Liver (tissue), 9 donors: Measurements from ENCODE around the gene RASAL2. TPM values are rescaled to one million over a fixed set of nuclear protein-coding genes. Genes with fewer than 3 reads are reported as not detected.

Experiments
- DNase-seq: peaks from one replicate; pipeline ENCODE4 v3.0.0-alpha.2; 2017; ENCODE audit warnings: low spot score
- H3K27ac ChIP-seq, 2 donors: one replicate each; pipeline ENCODE4 v1.7.0; 2013; ENCODE audit warnings: inconsistent platforms in 2 of 2, low read length in 2 of 2, control low read depth in 1 of 2, low read depth in 1 of 2, mild to moderate bottlenecking in 1 of 2
- H3K27me3 ChIP-seq, 4 donors: one replicate each; pipeline versions ENCODE4 v1.6.1 to v1.7.0; 2013; ENCODE audit warnings: low read length in 3 of 4, inconsistent platforms in 1 of 4, mild to moderate bottlenecking in 1 of 4, moderate library complexity in 1 of 4; ENCODE audit not compliant: control insufficient read depth in 4 of 4, insufficient read depth in 4 of 4
- H3K36me3 ChIP-seq, 4 donors: one replicate each; pipeline versions ENCODE4 v1.6.1 to v1.7.0; 2013; ENCODE audit warnings: low read length in 3 of 4, mild to moderate bottlenecking in 3 of 4, low read depth in 1 of 4, moderate library complexity in 1 of 4; ENCODE audit not compliant: control insufficient read depth in 4 of 4, insufficient read depth in 3 of 4
- H3K4me1 ChIP-seq, 4 donors: one replicate each; pipeline versions ENCODE4 v1.6.1 to v1.7.0; 2013; ENCODE audit warnings: low read length in 3 of 4, mild to moderate bottlenecking in 3 of 4, moderate library complexity in 1 of 4; ENCODE audit not compliant: control insufficient read depth in 4 of 4, insufficient read depth in 4 of 4
- H3K4me3 ChIP-seq, 3 donors: one replicate each; pipeline versions ENCODE4 v1.6.1 to v1.7.0; 2013; ENCODE audit warnings: low read length in 3 of 3, control low read depth in 1 of 3, low read depth in 1 of 3, mild to moderate bottlenecking in 1 of 3
- H3K9ac ChIP-seq, 2 donors: one replicate each; pipeline ENCODE4 v1.7.0; 2013; ENCODE audit warnings: low read length in 2 of 2, mild to moderate bottlenecking in 2 of 2, moderate library complexity in 2 of 2, control low read depth in 1 of 2, low read depth in 1 of 2
- H3K9me3 ChIP-seq, 4 donors: one replicate each; pipeline versions ENCODE4 v1.6.1 to v1.7.0; 2013; ENCODE audit warnings: low read length in 3 of 4; ENCODE audit not compliant: control insufficient read depth in 4 of 4
- EGR1 ChIP-seq, 2 donors: IDR thresholded peaks; 2 replicates each; pipeline ENCODE4 v1.6.1; 2016 to 2018; ENCODE audit warnings: antibody characterized with exemption in 2 of 2, low read depth in 2 of 2
- FOXA1 ChIP-seq: IDR thresholded peaks from 2 replicates; pipeline ENCODE4 v1.6.1; 2016; ENCODE audit warnings: antibody characterized with exemption
- FOXA2 ChIP-seq: IDR thresholded peaks from 2 replicates; pipeline ENCODE4 v1.6.1; 2016; ENCODE audit warnings: antibody characterized with exemption
- GABPA ChIP-seq, 2 donors: IDR thresholded peaks in 1 of 2; conservative IDR thresholded peaks in 1 of 2; 2 replicates each; pipeline ENCODE4 v1.6.1; 2016; ENCODE audit warnings: antibody characterized with exemption in 2 of 2, mild to moderate bottlenecking in 1 of 2, moderate library complexity in 1 of 2
- HNF4A ChIP-seq, 2 donors: conservative IDR thresholded peaks; 2 replicates each; pipeline ENCODE4 v1.6.1; 2016; ENCODE audit warnings: antibody characterized with exemption in 2 of 2, mild to moderate bottlenecking in 2 of 2
- HNF4G ChIP-seq: IDR thresholded peaks from 2 replicates; pipeline ENCODE4 v1.6.1; 2016; ENCODE audit warnings: antibody characterized with exemption
- JUND ChIP-seq, 2 donors: IDR thresholded peaks; 2 replicates each; pipeline ENCODE4 v1.6.1; 2016; ENCODE audit warnings: antibody characterized with exemption in 2 of 2
- NR2F2 ChIP-seq: IDR thresholded peaks from 2 replicates; pipeline ENCODE4 v1.6.1; 2016; ENCODE audit warnings: antibody characterized with exemption
- RAD21 ChIP-seq, 2 donors: IDR thresholded peaks; 2 replicates each; pipeline ENCODE4 v1.6.1; 2016; ENCODE audit warnings: antibody characterized with exemption in 2 of 2, mild to moderate bottlenecking in 2 of 2
- RXRA ChIP-seq, 2 donors: IDR thresholded peaks; 2 replicates each; pipeline ENCODE4 v1.6.1; 2017 to 2018; ENCODE audit warnings: antibody characterized with exemption in 2 of 2, mild to moderate bottlenecking in 1 of 2
- YY1 ChIP-seq: IDR thresholded peaks from 2 replicates; pipeline ENCODE4 v1.6.1; 2016; ENCODE audit warnings: antibody characterized with exemption, mild to moderate bottlenecking
- WGBS: extraction: QIAGEN DNeasy Blood & Tissue Kit; methylation state at CpG from one replicate; pipeline ENCODE4 v1.1.7; 2013; 5-methylcytosine and 5-hydroxymethylcytosine counted together
- polyA plus RNA-seq, 2 donors: library from polyadenylated mRNA; stranded (reverse) in 1 of 2; unstranded in 1 of 2; fragments of 200-250 nt in 1 of 2; fragments of >200 nt in 1 of 2; fragmentation: Nextera tagmentation in 1 of 2; extraction: Ambion mirVana in 1 of 2; gene quantifications; one replicate each; pipeline versions ENCODE4 v1.2.1 to v1.2.3, GENCODE V29; 2013 to 2015
- total RNA-seq, 2 donors: library from RNA; depleted of rRNA; stranded (reverse); fragments of >200 nt; gene quantifications; one replicate each; pipeline ENCODE4 v1.2.3, GENCODE V29; 2014
- TF ChIP-seq, protein P1 (sequence below): IDR thresholded peaks from 2 replicates; pipeline ENCODE4 v1.6.1; 2016; ENCODE audit warnings: antibody characterized with exemption
- TF ChIP-seq, protein P2 (sequence below): fragments of 150-350 bp; IDR thresholded peaks from 2 replicates; pipeline ENCODE4 v1.5.1; 2017; ENCODE audit warnings: improper control_type of control experiment, low read depth, low read length; ENCODE audit not compliant: missing input control
- TF ChIP-seq, protein P3 (sequence below): IDR thresholded peaks from 2 replicates; pipeline ENCODE4 v1.6.1; 2016; ENCODE audit warnings: antibody characterized with exemption, mild to moderate bottlenecking
- TF ChIP-seq, protein P4 (sequence below): IDR thresholded peaks from 2 replicates; pipeline ENCODE4 v1.6.1; 2016; ENCODE audit warnings: antibody characterized with exemption
- TF ChIP-seq, protein P5 (sequence below): IDR thresholded peaks from 2 replicates; pipeline ENCODE4 v1.6.1; 2016; ENCODE audit warnings: antibody characterized with exemption
- donor health status: healthy.
- donor health status: healthy.
- donor health status: healthy.
- donor health status: healthy.
- donor health status: healthy.

RASAL2 gene
- total and polyA plus RNA-seq, 4 donors: 1.8 to 8.1 (median 4.1) TPM

DNA sequence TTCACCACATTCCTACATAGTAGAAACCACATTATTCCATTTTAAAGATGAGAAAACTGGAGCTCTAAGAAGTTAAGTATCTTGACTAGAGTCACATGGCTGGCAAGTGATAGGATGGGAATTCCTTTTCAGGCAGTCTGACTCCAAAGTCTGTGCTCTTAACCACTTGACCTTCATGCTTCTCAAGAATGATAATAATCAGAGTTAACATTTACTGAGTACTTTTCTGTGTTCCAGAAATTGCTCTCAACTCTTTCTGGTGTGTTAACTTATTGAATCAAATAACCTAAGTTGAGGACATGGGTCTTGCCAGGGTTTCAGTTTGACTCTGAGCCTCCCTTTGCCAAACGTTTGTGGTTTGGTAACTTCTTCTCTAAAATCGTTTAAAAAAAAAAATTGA is 169.4 kb downstream of the RASAL2 start:
- Histone ChIP-seq H3K36me3 (no peaks in the 10 kb centered on the region), H3K27me3 (no peaks in the 10 kb centered on the region), H3K4me1 (no peaks in the 10 kb centered on the region), H3K9ac (no peak overlapping the region), H3K27ac (no peak overlapping the region), H3K4me3 (no peak overlapping the region), H3K9me3 (no peaks in the 10 kb centered on the region)
- DNase-seq: no peak
- WGBS: 57% methylated on average over 2 of the region's 2 CpGs
- TF ChIP-seq, protein P1, sequence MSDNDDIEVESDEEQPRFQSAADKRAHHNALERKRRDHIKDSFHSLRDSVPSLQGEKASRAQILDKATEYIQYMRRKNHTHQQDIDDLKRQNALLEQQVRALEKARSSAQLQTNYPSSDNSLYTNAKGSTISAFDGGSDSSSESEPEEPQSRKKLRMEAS: no peak
- TF ChIP-seq HNF4G (no peak), EGR1 (IDR thresholded peaks at IDR 0.05; ENCODE audit: low read depth in 2 of 2) (no peak), RXRA (IDR thresholded peaks at IDR 0.05) (no peak), YY1 (no peak), GABPA (IDR thresholded peaks at IDR 0.05 in 1 of 2, conservative IDR thresholded peaks at IDR 0.05 in 1 of 2) (no peak)
- TF ChIP-seq, protein P2, sequence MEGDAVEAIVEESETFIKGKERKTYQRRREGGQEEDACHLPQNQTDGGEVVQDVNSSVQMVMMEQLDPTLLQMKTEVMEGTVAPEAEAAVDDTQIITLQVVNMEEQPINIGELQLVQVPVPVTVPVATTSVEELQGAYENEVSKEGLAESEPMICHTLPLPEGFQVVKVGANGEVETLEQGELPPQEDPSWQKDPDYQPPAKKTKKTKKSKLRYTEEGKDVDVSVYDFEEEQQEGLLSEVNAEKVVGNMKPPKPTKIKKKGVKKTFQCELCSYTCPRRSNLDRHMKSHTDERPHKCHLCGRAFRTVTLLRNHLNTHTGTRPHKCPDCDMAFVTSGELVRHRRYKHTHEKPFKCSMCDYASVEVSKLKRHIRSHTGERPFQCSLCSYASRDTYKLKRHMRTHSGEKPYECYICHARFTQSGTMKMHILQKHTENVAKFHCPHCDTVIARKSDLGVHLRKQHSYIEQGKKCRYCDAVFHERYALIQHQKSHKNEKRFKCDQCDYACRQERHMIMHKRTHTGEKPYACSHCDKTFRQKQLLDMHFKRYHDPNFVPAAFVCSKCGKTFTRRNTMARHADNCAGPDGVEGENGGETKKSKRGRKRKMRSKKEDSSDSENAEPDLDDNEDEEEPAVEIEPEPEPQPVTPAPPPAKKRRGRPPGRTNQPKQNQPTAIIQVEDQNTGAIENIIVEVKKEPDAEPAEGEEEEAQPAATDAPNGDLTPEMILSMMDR: no peak

DNA sequence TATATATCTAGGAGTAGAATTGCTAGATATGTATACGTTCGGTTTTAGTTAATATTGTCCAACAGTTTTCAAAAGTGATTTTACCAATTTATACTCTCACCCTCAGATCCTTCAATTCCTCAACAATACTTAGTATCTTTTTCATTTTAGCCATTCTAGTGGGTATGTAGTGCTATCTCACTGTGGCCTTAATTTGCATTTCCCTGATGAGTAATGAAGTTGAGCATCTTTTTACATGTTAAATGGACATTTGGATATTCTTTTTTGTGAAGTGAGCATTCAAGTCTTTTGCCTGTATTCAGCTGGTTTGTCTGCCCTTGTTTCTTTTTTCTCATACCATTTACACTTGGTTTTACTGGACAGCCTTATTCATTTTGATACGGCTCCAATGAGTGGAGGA is 172.2 kb downstream of the RASAL2 start:
- no peaks in the 10 kb centered on the region for H3K9me3 ChIP-seq
- H3K4me3 ChIP-seq: no peak overlapping the region
- TF ChIP-seq YY1 (no peak), FOXA2 (no peak), EGR1 (IDR thresholded peaks at IDR 0.05; ENCODE audit: low read depth in 2 of 2) (no peak), HNF4G (no peak), NR2F2 (no peak), GABPA (IDR thresholded peaks at IDR 0.05 in 1 of 2, conservative IDR thresholded peaks at IDR 0.05 in 1 of 2) (no peak), RXRA (IDR thresholded peaks at IDR 0.05) (no peak), FOXA1 (no peak), RAD21 (IDR thresholded peaks at IDR 0.05) (no peak), HNF4A (conservative IDR thresholded peaks at IDR 0.05) (no peak), JUND (IDR thresholded peaks at IDR 0.05) (no peak)
- TF ChIP-seq, protein P3, sequence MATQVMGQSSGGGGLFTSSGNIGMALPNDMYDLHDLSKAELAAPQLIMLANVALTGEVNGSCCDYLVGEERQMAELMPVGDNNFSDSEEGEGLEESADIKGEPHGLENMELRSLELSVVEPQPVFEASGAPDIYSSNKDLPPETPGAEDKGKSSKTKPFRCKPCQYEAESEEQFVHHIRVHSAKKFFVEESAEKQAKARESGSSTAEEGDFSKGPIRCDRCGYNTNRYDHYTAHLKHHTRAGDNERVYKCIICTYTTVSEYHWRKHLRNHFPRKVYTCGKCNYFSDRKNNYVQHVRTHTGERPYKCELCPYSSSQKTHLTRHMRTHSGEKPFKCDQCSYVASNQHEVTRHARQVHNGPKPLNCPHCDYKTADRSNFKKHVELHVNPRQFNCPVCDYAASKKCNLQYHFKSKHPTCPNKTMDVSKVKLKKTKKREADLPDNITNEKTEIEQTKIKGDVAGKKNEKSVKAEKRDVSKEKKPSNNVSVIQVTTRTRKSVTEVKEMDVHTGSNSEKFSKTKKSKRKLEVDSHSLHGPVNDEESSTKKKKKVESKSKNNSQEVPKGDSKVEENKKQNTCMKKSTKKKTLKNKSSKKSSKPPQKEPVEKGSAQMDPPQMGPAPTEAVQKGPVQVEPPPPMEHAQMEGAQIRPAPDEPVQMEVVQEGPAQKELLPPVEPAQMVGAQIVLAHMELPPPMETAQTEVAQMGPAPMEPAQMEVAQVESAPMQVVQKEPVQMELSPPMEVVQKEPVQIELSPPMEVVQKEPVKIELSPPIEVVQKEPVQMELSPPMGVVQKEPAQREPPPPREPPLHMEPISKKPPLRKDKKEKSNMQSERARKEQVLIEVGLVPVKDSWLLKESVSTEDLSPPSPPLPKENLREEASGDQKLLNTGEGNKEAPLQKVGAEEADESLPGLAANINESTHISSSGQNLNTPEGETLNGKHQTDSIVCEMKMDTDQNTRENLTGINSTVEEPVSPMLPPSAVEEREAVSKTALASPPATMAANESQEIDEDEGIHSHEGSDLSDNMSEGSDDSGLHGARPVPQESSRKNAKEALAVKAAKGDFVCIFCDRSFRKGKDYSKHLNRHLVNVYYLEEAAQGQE: no peak
- TF ChIP-seq, protein P4, sequence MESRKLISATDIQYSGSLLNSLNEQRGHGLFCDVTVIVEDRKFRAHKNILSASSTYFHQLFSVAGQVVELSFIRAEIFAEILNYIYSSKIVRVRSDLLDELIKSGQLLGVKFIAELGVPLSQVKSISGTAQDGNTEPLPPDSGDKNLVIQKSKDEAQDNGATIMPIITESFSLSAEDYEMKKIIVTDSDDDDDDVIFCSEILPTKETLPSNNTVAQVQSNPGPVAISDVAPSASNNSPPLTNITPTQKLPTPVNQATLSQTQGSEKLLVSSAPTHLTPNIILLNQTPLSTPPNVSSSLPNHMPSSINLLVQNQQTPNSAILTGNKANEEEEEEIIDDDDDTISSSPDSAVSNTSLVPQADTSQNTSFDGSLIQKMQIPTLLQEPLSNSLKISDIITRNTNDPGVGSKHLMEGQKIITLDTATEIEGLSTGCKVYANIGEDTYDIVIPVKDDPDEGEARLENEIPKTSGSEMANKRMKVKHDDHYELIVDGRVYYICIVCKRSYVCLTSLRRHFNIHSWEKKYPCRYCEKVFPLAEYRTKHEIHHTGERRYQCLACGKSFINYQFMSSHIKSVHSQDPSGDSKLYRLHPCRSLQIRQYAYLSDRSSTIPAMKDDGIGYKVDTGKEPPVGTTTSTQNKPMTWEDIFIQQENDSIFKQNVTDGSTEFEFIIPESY: no peak
- TF ChIP-seq, protein P5, sequence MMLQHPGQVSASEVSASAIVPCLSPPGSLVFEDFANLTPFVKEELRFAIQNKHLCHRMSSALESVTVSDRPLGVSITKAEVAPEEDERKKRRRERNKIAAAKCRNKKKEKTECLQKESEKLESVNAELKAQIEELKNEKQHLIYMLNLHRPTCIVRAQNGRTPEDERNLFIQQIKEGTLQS: no peak
- TF ChIP-seq, protein P1: no peak
- TF ChIP-seq, protein P2: no peak
- H3K4me1 ChIP-seq: no peaks in the 10 kb centered on the region
- H3K27ac ChIP-seq: no peak overlapping the region
- no peaks in the 10 kb centered on the region for H3K36me3 ChIP-seq
- WGBS: 99% methylated on average over 3 of the region's 3 CpGs
- DNase-seq: no peak
- no peak overlapping the region for H3K9ac ChIP-seq
- no peaks in the 10 kb centered on the region for H3K27me3 ChIP-seq
